Ovary (tissue), 9 donors: Measurements from ENCODE around the gene PRRC2A. TPM values are rescaled to one million over a fixed set of nuclear protein-coding genes. Genes with fewer than 3 reads are reported as not detected.

ENCODE experiments used
- DNase-seq, 5 donors: peaks; one replicate each; pipeline ENCODE4 v3.0.0-alpha.2; 2019 to 2020
- H3K27ac ChIP-seq, 2 donors: fragments of 200-600 bp; one replicate each; pipeline versions ENCODE4 v1.5.1 to v1.8.0; 2019 to 2022
- H3K27me3 ChIP-seq: fragments of 200-600 bp; one replicate; pipeline ENCODE4 v1.8.0; 2022
- H3K36me3 ChIP-seq: fragments of 200-600 bp; sonication (generic); one replicate; pipeline ENCODE4 v1.5.1; 2019
- H3K4me1 ChIP-seq: one replicate; pipeline ENCODE4 v1.8.1; 2013; ENCODE audit warnings: mild to moderate bottlenecking, moderate library complexity; ENCODE audit not compliant: insufficient read depth
- H3K4me3 ChIP-seq: fragments of 200-600 bp; sonication (generic); one replicate; pipeline ENCODE4 v1.5.1; 2017
- H3K9me3 ChIP-seq, 2 donors: fragments of 200-600 bp in 1 of 2; sonication (generic) in 1 of 2; one replicate each; pipeline versions ENCODE4 v1.5.1 to v1.8.1; 2013 to 2019; ENCODE audit warnings: mild to moderate bottlenecking in 1 of 2, moderate library complexity in 1 of 2
- EP300 ChIP-seq: sonication (generic); formaldehyde crosslinking; IDR thresholded peaks from one replicate; pipeline ENCODE4 v1.6.1; 2017; ENCODE audit warnings: antibody characterized with exemption
- POLR2A ChIP-seq: fragments of 450-650 bp; IDR thresholded peaks from one replicate; pipeline ENCODE4 v1.6.1; 2017; ENCODE audit warnings: antibody characterized with exemption, mild to moderate bottlenecking, moderate library complexity
- WGBS, 3 donors: extraction: QIAGEN DNeasy Blood & Tissue Kit in 1 of 3; methylation state at CpG; one replicate each; pipeline versions ENCODE4 v1.1.5 to v1.1.7; 2013 to 2017; 5-methylcytosine and 5-hydroxymethylcytosine counted together
- intact Hi-C, 4 donors: fragments of 100-400 bp; cut with DNase I; formaldehyde crosslinking; loops; one replicate each; pipeline versions ENCODE4 v1.11.0 to v1.15.1; 2022 to 2023
- polyA plus RNA-seq, 2 donors: library from polyadenylated mRNA; stranded (reverse); fragments of 200-250 nt in 1 of 2; fragments of 350-450 nt in 1 of 2; fragmentation: Illumina TruSeq in 1 of 2; extraction: RNeasy Lipid Tissue Mini Kit (QIAGEN cat#74804) in 1 of 2; gene quantifications; one replicate each; pipeline ENCODE4 v1.2.3, GENCODE V29; 2013 to 2014
- total RNA-seq, 7 donors: library from RNA; depleted of rRNA in 2 of 7; stranded (reverse); fragments of >200 nt in 2 of 7; fragmentation: NEBNext Ultra II Directional in 3 of 7; extraction: Animal tissue kit (Norgen Biotek cat#: 25700) in 3 of 7; gene quantifications; one replicate each; pipeline versions ENCODE4 v1.1.0 to v1.2.4, GENCODE V29; 2016 to 2023
- TF ChIP-seq, protein P1 (sequence below), 3 donors: fragments of 450-650 bp in 2 of 3; fragments of 200-600 bp in 1 of 3; IDR thresholded peaks; one replicate each; pipeline versions ENCODE4 v1.5.1 to v1.8.0; 2016 to 2022; ENCODE audit warnings: antibody characterized with exemption in 3 of 3, mild to moderate bottlenecking in 1 of 3
- donor health status: DM: no; HTN: no; CAD: no; lungs with moderate emphysema.
- donor health status: DM: no; HTN: no; CAD: no.
- donor health status: Bipolar disorder and iron deficiency.
- donor health status: DM: yes; HTN: yes; CAD: no.
- donor health status: DM: no; HTN: no; CAD: no.
- donor health status: DM: yes; HTN: yes; CAD: no.

The PRRC2A gene
- total and polyA plus RNA-seq, 9 donors: 48.5 to 222 (median 179) TPM

DNA sequence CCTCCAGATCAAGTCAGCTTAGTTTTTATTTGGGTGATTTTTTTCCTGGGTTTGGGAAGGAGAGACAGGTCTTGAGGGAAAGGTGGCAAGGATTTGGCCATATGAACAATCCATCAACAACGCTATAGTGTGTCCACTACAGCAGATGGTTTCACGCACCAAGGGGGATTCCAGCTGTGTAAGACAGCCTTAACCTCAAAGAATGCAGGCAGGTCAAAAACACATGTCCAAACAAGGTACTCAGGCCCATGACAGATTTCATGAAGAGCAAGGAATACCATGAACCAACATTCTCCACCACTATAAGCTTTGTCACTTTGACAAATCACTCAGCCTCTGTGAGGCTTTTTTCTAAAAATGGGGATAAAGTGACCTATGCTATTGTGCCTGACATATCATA is 3.5 kb upstream of the PRRC2A start:
- H3K36me3 ChIP-seq: no peaks in the 10 kb centered on the region
- H3K4me3 ChIP-seq: no peak overlapping the region
- peaks cover under 1% of the 10 kb centered on the region for H3K4me1 ChIP-seq
- intact Hi-C loops: loop anchor here in 1 of 4 donors (10.0 kb wide), 1 partner anchor 72 kb away; the partner anchor contains the start of genes ATP6V1G2, DDX39B and NFKBIL1
- no peak overlapping the region for H3K27ac ChIP-seq
- DNase-seq: no peak
- no peak for TF ChIP-seq EP300
- TF ChIP-seq POLR2A: no peak
- TF ChIP-seq, protein P1, sequence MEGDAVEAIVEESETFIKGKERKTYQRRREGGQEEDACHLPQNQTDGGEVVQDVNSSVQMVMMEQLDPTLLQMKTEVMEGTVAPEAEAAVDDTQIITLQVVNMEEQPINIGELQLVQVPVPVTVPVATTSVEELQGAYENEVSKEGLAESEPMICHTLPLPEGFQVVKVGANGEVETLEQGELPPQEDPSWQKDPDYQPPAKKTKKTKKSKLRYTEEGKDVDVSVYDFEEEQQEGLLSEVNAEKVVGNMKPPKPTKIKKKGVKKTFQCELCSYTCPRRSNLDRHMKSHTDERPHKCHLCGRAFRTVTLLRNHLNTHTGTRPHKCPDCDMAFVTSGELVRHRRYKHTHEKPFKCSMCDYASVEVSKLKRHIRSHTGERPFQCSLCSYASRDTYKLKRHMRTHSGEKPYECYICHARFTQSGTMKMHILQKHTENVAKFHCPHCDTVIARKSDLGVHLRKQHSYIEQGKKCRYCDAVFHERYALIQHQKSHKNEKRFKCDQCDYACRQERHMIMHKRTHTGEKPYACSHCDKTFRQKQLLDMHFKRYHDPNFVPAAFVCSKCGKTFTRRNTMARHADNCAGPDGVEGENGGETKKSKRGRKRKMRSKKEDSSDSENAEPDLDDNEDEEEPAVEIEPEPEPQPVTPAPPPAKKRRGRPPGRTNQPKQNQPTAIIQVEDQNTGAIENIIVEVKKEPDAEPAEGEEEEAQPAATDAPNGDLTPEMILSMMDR (IDR thresholded peaks at IDR 0.05): no peak
- H3K9me3 ChIP-seq: no peaks in the 10 kb centered on the region
- H3K27me3 ChIP-seq: no peaks in the 10 kb centered on the region
- 87 to 91% (median 88%) methylated on average over 2 of the region's 2 CpGs for WGBS, 3 donors

DNA sequence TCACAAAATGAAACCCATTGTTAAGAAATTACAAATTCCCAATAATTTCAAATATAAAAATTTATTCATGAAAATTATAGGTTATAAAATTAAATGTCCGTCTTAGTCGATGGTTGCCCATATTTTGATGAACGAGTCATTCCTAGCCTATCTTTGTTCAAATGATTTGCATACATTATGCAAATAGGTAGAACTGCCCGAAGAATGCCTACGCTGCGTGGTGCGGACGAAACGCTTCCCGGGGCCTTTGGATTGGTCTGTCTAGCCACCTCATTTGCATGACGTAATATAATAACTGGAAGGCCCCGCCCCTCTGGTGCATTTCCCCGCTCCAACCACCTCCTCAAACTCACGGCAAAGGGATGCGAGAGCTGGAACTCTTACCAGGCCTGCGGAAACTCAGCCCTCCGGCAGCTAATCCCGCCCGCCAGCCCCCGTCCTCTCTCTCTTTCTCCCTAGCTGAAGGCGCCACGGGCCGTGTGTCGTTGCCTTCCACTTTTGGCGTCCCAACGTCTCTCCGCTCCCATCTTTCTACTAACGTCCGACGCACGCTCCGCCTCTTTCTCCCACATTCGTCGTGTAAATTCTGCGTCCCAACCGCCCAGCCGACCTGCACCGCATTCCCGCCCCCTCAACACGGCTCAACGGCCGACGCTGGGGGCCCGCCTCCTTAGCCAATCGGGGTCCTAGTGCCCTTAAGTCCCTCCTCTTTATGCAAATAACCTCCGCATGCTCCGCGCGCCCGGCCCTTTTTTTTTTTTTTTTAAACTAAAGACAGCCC is 520 bp upstream of the PRRC2A start:
- DNase-seq: peak; percentile 97 to 98 (median 98)
- Histone ChIP-seq H3K36me3 (no peaks in the 10 kb centered on the region), H3K27ac (peak overlapping the region; percentile 82 to 98), H3K4me1 (peaks cover 1% of the 10 kb centered on the region), H3K27me3 (no peaks in the 10 kb centered on the region), H3K4me3 (peak overlapping the region; percentile 82), H3K9me3 (no peaks in the 10 kb centered on the region)
- WGBS, 3 donors: 0 to 1% (median 0%) methylated on average over 50 of the region's 50 CpGs
- TF ChIP-seq POLR2A (peak; percentile 98), EP300 (peak; percentile 10)
- TF ChIP-seq, protein P1 (IDR thresholded peaks at IDR 0.05): peak in 1 of 3 donors; percentile 55
- intact Hi-C loops: loop anchor here in 2 of 4 donors (2.0 to 10.0 kb wide), 3 partner anchors 33 to 1653 kb away; partner anchors contain the start of genes ATP6V1G2 (in 1 of the 2), BAG6 (in 1 of the 2), DDX39B (in 1 of the 2) and NFKBIL1 (in 1 of the 2)

DNA sequence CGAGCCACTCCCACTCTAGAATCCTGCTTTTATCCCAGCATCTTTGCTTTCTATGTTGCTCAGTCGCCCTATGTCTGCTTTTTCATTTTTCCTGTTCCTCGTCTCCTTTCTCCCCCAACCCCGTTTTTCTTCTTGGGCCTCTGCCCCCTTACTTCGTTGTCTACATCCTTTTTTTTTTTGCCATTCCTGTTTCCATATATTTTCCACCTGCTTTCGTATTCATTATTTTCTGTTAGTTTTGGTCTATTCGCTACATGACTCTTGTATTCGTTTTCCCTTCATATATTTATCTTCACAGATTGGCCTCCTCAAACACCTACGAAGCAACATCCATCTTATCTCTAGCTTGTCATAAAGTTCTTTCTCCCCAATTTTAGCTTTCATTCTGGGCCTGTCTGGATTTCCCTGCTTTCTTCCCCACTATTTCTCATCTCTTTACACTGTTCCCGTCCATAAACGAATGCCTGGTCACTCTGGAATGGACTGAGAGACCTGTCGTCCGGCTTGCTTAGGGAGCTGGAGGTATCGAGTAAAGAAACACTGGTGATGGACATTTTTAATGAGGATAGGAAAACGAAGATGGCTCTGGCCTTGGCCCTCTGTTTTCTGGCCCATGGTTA is 915 bp downstream of the PRRC2A start:
- WGBS, 3 donors: 2 to 4% (median 2%) methylated on average over 15 of the region's 15 CpGs
- no peak for DNase-seq
- TF ChIP-seq, protein P1 (IDR thresholded peaks at IDR 0.05): no peak
- no peak for TF ChIP-seq EP300
- TF ChIP-seq POLR2A: no peak
- no peaks in the 10 kb centered on the region for H3K36me3 ChIP-seq
- intact Hi-C loops: loop anchor here in 2 of 4 donors (2.0 to 5.0 kb wide), 2 partner anchors 31 to 1654 kb away; partner anchors contain the start of gene BAG6 (in 1 of the 2)
- no peaks in the 10 kb centered on the region for H3K27me3 ChIP-seq
- H3K4me1 ChIP-seq: peaks cover 1% of the 10 kb centered on the region
- peak overlapping the region; percentile 82 for H3K4me3 ChIP-seq
- H3K27ac ChIP-seq: peak overlapping the region; percentile 96 to 98
- H3K9me3 ChIP-seq: no peaks in the 10 kb centered on the region

DNA sequence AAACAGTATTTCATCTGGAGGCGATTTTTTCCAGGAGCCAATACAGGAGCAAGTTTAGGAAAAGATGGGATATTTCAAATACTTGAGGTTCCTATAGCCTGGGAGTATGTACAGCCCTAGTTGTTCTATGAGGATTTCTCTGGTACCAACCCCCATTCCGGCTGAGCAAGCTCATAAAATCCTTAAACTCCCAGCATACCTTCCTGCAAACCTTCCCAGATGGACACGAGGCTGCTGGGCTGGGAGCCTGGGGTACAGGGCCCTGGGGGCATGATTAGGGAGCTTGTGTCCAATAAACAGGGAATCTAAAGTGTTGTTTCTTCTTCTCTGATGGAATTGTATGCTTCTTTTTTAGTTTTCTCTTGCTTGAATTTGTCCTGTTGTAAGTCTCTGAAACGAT is 1.5 kb downstream of the PRRC2A start:
- intact Hi-C loops: loop anchor here in 2 of 4 donors (2.0 to 5.0 kb wide), 2 partner anchors 31 to 1655 kb away; partner anchors contain the start of gene BAG6 (in 1 of the 2)
- Histone ChIP-seq H3K27me3 (no peaks in the 10 kb centered on the region), H3K4me3 (peak overlapping the region; percentile 82), H3K4me1 (peaks cover 1% of the 10 kb centered on the region), H3K27ac (peak overlapping the region in 1 of 2 donors; percentile 98), H3K9me3 (no peaks in the 10 kb centered on the region), H3K36me3 (no peaks in the 10 kb centered on the region)
- no peak for DNase-seq
- WGBS, 3 donors: 10 to 15% (median 13%) methylated on average over 4 of the region's 4 CpGs
- TF ChIP-seq, protein P1 (IDR thresholded peaks at IDR 0.05): no peak
- TF ChIP-seq POLR2A: no peak
- no peak for TF ChIP-seq EP300
